NK-92 (cell line): ENCODE results near the gene CRB2.

Experiments
- DNase-seq: peaks from one replicate; lab custom pipeline; 2025; ENCODE audit not compliant: unreplicated experiment; lab: John Stamatoyannopoulos, UW

The CRB2 gene

GRCh38 chr9:123355761-123356431 lies at the start of gene CRB2:
Gene CRB2 (plus strand): TSS chr9:123356197. CDS start chr9:123356261, 64 bp downstream.
- DNase-seq = no peak

DNA sequence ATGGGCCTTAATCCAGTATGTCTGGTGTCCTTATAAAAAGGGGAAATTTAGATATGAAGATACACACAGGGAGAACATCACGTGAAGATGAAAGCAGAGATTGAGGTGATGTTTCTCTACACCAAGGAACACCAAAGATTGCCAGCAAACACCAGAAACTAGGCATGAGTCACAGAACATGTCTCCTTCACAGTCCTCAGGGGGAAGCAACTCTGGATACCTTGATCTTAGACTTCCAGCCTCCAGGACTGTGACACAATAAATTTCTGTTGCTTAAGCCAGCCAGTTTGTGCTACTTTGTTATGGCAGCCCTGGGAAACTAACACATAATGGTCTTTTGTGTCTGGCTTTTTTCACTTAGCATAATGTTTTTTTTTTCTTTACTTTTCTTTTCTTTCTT lies 46.4 kb upstream of the CRB2 start:
- no peak for DNase-seq

- DNase-seq = no peak
Measured at GRCh38 chr9:123310551-123311249, 45.3 kb upstream of the CRB2 start.

- DNase-seq = no peak
Measured at GRCh38 chr9:123311250-123311752, 44.7 kb upstream of the CRB2 start.

GRCh38 chr9:123312306-123312877 lies 43.6 kb upstream of the CRB2 start:
- DNase-seq = no peak

GRCh38 chr9:123314617-123315016 lies 41.4 kb upstream of the CRB2 start:
- DNase-seq = no peak

DNA sequence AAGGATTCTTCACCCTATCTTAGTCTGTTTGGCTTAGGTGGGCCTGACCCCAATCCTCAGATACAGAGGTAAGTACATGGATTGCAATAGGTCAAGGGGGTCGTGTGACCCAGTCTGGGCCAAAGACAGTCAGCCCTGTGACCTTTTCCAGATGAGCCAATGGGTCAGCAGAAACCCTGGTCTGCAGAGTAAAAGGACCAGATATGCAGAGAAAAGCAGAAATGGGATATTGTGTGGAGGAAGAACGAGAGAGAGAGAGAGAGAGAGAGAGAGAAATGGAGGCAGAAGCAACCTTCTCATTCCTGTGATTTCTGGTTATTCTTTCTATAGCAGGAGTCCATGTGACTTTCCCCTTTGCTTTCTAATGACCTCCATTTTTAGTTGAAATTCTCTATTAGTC lies 40.4 kb upstream of the CRB2 start:
- no peak for DNase-seq

DNA sequence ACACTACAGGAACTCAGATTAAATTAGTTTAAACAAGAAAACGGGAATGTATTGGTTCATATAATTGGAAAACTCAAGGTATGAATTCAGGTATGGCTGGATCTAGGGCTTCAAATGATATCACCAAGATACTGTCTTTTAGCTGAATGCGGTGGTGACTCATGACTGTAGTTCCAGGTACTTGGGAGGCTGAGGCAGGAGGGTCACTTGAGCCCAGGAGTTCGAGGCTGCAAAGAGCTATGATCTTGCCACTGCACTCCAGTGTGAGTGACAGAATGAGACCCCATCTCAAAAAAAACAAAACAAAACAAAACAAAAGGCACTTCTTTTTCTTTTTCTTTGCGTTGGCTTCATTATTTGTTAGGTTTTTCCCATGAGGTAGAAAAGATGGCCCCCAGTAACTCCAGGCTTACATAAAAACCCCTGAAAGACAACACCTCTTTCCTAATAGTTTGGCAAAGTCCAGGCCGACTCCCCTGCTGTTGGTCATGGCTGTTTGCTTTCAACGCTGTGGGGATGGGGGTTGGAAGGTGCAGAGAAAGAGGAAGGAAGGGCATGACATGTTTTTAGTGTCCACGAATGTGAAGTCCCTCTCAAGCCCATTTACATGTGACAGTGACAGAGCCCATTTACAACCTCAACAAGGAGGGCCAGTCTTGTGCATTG lies 39.8 kb upstream of the CRB2 start:
- DNase-seq = no peak

- no peak for DNase-seq
Measured at GRCh38 chr9:123318202-123318601, 37.8 kb upstream of the CRB2 start.

DNA sequence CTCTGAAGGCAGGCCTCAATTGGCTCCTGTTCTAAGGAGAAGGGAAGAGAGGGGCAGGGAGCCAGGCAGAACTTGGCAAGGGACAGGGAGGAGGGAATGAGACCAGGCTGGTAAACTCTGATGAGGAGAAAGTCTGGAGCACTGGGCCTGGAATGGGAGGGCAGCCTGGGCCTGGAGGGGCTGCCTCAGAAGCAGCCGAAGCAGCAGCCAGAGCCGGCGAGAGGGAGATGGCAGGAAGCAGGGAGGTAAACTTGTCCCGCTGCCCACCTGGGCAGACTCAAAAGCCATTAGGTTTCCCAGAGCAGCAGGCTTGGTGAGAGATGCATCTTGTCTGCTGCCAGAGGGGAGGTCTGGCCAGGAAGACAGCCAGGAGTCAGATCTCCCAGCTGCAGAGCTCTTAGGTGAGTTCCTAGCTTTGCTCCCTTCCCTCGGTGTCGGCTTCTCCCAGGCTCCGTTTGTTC lies 37.0 kb upstream of the CRB2 start:
- no peak for DNase-seq

GRCh38 chr9:123319541-123320339 lies 36.3 kb upstream of the CRB2 start:
- DNase-seq = no peak

DNA sequence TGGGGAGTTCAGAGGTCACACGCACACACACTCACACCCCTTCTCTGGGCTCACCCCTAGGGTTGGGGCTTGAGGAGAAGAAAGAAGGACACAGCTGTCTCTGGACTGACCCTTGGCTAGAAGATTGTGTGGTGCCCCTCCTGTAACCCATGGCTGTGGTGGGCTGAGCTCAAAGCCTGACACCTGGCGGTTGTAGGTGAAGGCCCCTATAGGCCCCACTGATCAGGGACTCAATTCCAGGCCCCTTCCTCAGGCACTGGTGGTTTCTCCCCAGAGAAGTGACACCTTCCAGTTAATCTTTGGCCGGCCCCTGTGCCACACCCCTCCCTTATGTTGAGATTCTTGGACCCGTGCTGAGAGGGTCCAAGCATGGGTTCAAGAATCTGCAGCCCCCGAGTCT lies 35.2 kb upstream of the CRB2 start:
- no peak for DNase-seq

DNA sequence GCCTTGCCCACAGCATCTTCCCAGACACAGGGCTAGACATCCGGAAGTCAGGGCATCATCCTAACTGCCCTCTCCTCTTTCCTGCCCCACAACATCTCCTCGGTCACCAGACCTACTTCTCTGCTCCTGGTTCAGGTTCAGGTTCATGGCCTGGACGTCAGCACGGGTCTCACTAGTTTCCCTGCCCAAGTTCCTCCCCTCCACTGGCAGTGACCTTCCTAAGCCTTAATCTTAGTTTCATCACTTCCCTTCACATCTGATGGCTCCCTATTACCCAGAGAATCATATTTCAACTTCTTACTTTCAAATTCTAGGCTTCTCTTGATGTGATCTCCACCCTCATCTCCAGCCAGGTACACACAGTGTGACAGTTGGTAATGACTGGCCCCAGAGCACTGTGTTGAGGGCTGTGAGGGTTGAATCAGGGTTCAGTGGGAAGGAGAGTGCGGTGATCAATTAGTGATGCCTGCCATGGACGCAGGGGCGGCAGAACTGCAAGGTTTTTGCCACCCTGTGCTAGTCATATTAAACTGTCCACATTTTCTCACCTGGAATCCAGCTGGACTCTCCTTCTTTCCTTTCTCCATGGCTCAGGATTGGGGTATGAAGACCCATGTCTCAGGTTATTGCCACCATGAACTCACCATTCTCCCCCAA lies 34.3 kb upstream of the CRB2 start:
- DNase-seq = no peak

GRCh38 chr9:123322273-123323195 lies 33.5 kb upstream of the CRB2 start:
- no peak for DNase-seq

GRCh38 chr9:123323196-123324013 lies 32.6 kb upstream of the CRB2 start:
- no peak for DNase-seq

- no peak for DNase-seq
Measured at GRCh38 chr9:123324767-123325183, 31.2 kb upstream of the CRB2 start.

DNA sequence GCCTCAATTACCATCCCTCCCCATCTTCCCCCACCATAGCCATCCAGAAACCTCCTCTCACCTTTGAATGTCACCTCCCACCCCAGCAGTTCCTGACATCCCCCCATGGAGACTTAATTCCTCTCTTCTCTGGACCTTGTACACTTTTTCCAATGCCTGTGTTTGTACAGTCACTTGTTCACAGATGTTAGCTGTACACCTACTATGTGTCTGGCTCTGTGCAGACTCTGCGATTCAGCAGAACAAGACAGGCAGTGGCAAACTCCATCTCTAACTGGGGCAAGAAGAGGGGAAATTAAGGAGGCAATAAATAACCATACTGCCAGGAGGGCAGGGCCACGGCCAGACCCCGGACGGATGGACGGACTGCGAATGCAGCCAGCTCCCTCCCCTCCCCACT lies 29.8 kb upstream of the CRB2 start:
- no peak for DNase-seq

DNA sequence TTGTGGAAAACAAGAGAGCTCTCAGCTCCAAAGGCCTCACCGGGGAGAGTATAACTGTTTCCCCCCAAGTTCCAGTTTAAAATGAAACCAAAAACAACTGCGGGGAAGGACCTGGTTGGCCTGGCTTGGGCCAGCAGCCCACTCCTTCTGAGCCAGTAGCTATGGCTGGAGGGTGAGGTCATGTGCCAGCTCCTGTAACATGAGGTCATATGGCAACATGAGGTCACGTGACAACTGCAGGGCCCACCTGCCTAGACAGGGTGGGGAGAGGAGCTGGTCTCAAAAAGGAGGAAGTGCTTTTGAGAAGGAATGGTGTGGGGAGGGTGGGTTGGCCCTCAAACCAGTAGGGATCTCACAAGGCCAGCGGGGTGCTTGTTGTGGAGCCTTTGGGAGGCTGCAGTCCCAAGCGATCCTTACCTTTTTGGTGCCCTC lies 29.3 kb upstream of the CRB2 start:
- no peak for DNase-seq
